Trophoblast cell (in vitro differentiated cells and primary cell): Measurements from ENCODE around the gene ASPRV1.

ENCODE experiments used
- DNase-seq, 2 donors: peaks; one replicate each; pipeline ENCODE4 v3.0.0-alpha.2; 2016
- H2AFZ ChIP-seq: 2 replicates; pipeline ENCODE4 v1.6.1; 2013; ENCODE audit warnings: low read length, moderate library complexity, mild to moderate bottlenecking; ENCODE audit not compliant: insufficient read depth, poor library complexity
- H2AK5ac ChIP-seq: 2 replicates; pipeline ENCODE4 v1.6.1; 2013; ENCODE audit warnings: mild to moderate bottlenecking, low read length
- H2BK120ac ChIP-seq: 2 replicates; pipeline ENCODE4 v1.6.1; 2013; ENCODE audit warnings: low read length, mild to moderate bottlenecking, moderate library complexity; ENCODE audit not compliant: insufficient read depth, poor library complexity
- H2BK12ac ChIP-seq: 2 replicates; pipeline ENCODE4 v1.6.1; 2013; ENCODE audit warnings: mild to moderate bottlenecking, low read length, moderate library complexity
- H2BK5ac ChIP-seq: 2 replicates; pipeline ENCODE4 v1.6.1; 2013; ENCODE audit warnings: low read length, low read depth, moderate library complexity, mild to moderate bottlenecking; ENCODE audit not compliant: poor library complexity
- H3K14ac ChIP-seq: 2 replicates; pipeline ENCODE4 v1.6.1; 2013; ENCODE audit warnings: mild to moderate bottlenecking, low read length
- H3K18ac ChIP-seq: 2 replicates; pipeline ENCODE4 v1.6.1; 2013; ENCODE audit warnings: mild to moderate bottlenecking, low read length
- H3K23ac ChIP-seq: 2 replicates; pipeline ENCODE4 v1.6.1; 2013; ENCODE audit warnings: low read length
- H3K27ac ChIP-seq: 2 replicates; pipeline ENCODE4 v1.5.1; 2013; ENCODE audit warnings: low read depth, mild to moderate bottlenecking, inconsistent platforms, low read length, moderate library complexity
- H3K27me3 ChIP-seq: 2 replicates; pipeline ENCODE4 v1.6.1; 2013; ENCODE audit warnings: inconsistent platforms, mild to moderate bottlenecking, low read length, moderate library complexity; ENCODE audit not compliant: insufficient read depth
- H3K36me3 ChIP-seq, 2 experiments: 1 replicate in 1 of 2; 2 replicates in 1 of 2; pipeline ENCODE4 v1.6.1; 2013; ENCODE audit warnings: low read length in 2 of 2, mild to moderate bottlenecking in 2 of 2, moderate library complexity in 1 of 2; ENCODE audit not compliant: insufficient read depth in 2 of 2, control insufficient read depth in 1 of 2
- H3K4ac ChIP-seq: 2 replicates; pipeline ENCODE4 v1.6.1; 2013; ENCODE audit warnings: low read depth, mild to moderate bottlenecking, low read length, moderate library complexity
- H3K4me1 ChIP-seq, 2 experiments: 1 replicate in 1 of 2; 2 replicates in 1 of 2; pipeline ENCODE4 v1.6.1; 2013; ENCODE audit warnings: low read length in 2 of 2, mild to moderate bottlenecking in 2 of 2, moderate library complexity in 1 of 2; ENCODE audit not compliant: insufficient read depth in 2 of 2, control insufficient read depth in 1 of 2
- H3K4me2 ChIP-seq: 2 replicates; pipeline ENCODE4 v1.6.1; 2013; ENCODE audit warnings: inconsistent platforms, mild to moderate bottlenecking, low read length, moderate library complexity
- H3K4me3 ChIP-seq: 2 replicates; pipeline ENCODE4 v1.5.1; 2013; ENCODE audit warnings: mild to moderate bottlenecking, low read depth, low read length, inconsistent platforms
- H3K79me1 ChIP-seq: one replicate; pipeline ENCODE4 v1.6.1; 2013; ENCODE audit warnings: low read length
- H3K79me2 ChIP-seq: 2 replicates; pipeline ENCODE4 v1.6.1; 2013; ENCODE audit warnings: low read length, mild to moderate bottlenecking; ENCODE audit not compliant: control insufficient read depth, insufficient read depth, poor library complexity
- H3K9ac ChIP-seq: 2 replicates; pipeline ENCODE4 v1.6.1; 2013; ENCODE audit warnings: mild to moderate bottlenecking, low read length
- H3K9me3 ChIP-seq: 2 replicates; pipeline ENCODE4 v1.6.1; 2013; ENCODE audit warnings: low read depth, mild to moderate bottlenecking, control low read depth, inconsistent platforms, low read length; ENCODE audit not compliant: insufficient read depth
- H4K12ac ChIP-seq: 2 replicates; pipeline ENCODE4 v1.6.1; 2013; ENCODE audit warnings: low read depth, mild to moderate bottlenecking, low read length, moderate library complexity
- H4K8ac ChIP-seq: 2 replicates; pipeline ENCODE4 v1.6.1; 2013; ENCODE audit warnings: low read depth, mild to moderate bottlenecking, low read length, moderate library complexity
- H4K91ac ChIP-seq: one replicate; pipeline ENCODE4 v1.6.1; 2013; ENCODE audit warnings: low read depth, mild to moderate bottlenecking, low read length, moderate library complexity
- WGBS: extraction: QIAGEN DNeasy Blood & Tissue Kit; methylation state at CpG from one replicate; pipeline ENCODE4 v1.1.7; 2013; ENCODE audit warnings: missing lambda C conversion rate; ENCODE audit not compliant: insufficient read length, insufficient coverage; ENCODE audit errors: extremely low coverage; 5-methylcytosine and 5-hydroxymethylcytosine counted together

The ASPRV1 gene

DNA sequence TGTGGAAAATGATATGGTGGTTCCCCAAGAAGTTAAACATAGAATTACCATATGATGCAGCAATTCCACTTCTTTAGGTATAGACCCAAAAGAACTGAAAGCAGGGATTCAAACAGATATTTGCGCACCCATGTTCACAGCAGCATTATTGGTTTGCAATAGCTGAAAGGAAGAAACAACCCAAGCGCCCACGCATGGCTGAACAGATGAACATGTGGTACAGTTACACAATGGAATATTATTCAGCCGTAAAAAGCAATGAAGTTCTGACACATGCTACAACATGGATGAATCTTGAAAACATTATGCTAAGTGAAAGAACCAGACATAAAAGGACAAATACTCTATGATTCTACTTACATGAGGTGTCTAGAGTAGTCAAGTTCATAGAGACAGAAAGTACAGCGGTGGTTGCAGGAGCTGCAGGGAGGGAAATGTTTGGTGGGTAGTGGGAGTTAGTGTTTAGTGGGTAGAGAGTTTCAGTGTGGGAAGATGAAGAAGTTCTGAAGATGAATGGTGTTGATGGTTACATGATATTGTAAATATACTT, 26.7 kb upstream of the ASPRV1 start:
- no peak overlapping the region for H3K14ac ChIP-seq
- H3K27me3 ChIP-seq: no peaks in the 10 kb centered on the region
- H3K23ac ChIP-seq: no peak overlapping the region
- no peak overlapping the region for H2BK5ac ChIP-seq
- no peak overlapping the region for H4K8ac ChIP-seq
- H2AFZ ChIP-seq: no peak overlapping the region
- H3K18ac ChIP-seq: no peak overlapping the region
- H2BK12ac ChIP-seq: no peak overlapping the region
- no CpG with 5 or more reads among the region's 5 CpGs for WGBS
- H3K9me3 ChIP-seq: peaks cover under 1% of the 10 kb centered on the region
- H3K27ac ChIP-seq: no peak overlapping the region
- H2BK120ac ChIP-seq: no peak overlapping the region
- no peaks in the 10 kb centered on the region for H3K79me1 ChIP-seq
- H4K91ac ChIP-seq: no peak overlapping the region
- H3K79me2 ChIP-seq: no peaks in the 10 kb centered on the region
- no peak overlapping the region for H4K12ac ChIP-seq
- no peak overlapping the region for H2AK5ac ChIP-seq
- H3K4me1 ChIP-seq: no peaks in the 10 kb centered on the region
- H3K9ac ChIP-seq: no peak overlapping the region
- no peak overlapping the region for H3K4ac ChIP-seq
- no peaks in the 10 kb centered on the region for H3K36me3 ChIP-seq
- H3K4me2 ChIP-seq: no peak overlapping the region
- H3K4me3 ChIP-seq: no peak overlapping the region
- no peak for DNase-seq

- H2AK5ac ChIP-seq: no peak overlapping the region
- H3K14ac ChIP-seq: no peak overlapping the region
- no peak overlapping the region for H3K9ac ChIP-seq
- H3K9me3 ChIP-seq: no peaks in the 10 kb centered on the region
- no peak for DNase-seq
- H3K18ac ChIP-seq: no peak overlapping the region
- no peak overlapping the region for H3K4me2 ChIP-seq
- H4K12ac ChIP-seq: no peak overlapping the region
- no peaks in the 10 kb centered on the region for H3K27me3 ChIP-seq
- H2AFZ ChIP-seq: no peak overlapping the region
- H2BK120ac ChIP-seq: no peak overlapping the region
- H4K8ac ChIP-seq: no peak overlapping the region
- H3K36me3 ChIP-seq: no peaks in the 10 kb centered on the region
- no peaks in the 10 kb centered on the region for H3K4me1 ChIP-seq
- no peak overlapping the region for H2BK12ac ChIP-seq
- no peak overlapping the region for H3K23ac ChIP-seq
- no peak overlapping the region for H2BK5ac ChIP-seq
- no peak overlapping the region for H3K4ac ChIP-seq
- no peak overlapping the region for H3K27ac ChIP-seq
- no peak overlapping the region for H4K91ac ChIP-seq
- no CpG with 5 or more reads among the region's 4 CpGs for WGBS
- H3K79me2 ChIP-seq: no peaks in the 10 kb centered on the region
- no peaks in the 10 kb centered on the region for H3K79me1 ChIP-seq
- no peak overlapping the region for H3K4me3 ChIP-seq
Measured at GRCh38 chr2:69986691-69987090, 25.3 kb upstream of the ASPRV1 start.

DNA sequence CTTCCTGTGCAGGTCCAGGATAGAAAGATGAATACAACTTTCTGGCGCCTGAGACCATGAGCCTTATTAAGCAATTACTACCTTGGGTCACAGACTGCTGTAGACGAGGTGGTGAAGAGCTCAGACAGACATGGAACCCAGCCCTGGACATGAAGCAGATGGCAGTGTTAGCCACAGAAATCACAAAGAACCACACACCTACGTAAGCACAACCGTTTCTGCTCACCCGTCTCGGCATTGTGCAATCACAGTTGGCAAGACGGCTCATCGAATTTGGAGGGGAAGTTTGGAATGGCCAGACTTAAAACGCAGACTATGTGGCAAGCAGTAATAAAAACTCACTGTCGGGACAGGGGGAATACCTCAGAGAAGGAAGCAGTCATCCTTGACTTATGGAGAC, 24.3 kb upstream of the ASPRV1 start:
- no peak overlapping the region for H3K27ac ChIP-seq
- H3K9me3 ChIP-seq: no peaks in the 10 kb centered on the region
- H3K14ac ChIP-seq: no peak overlapping the region
- no peaks in the 10 kb centered on the region for H3K79me2 ChIP-seq
- H2AFZ ChIP-seq: no peak overlapping the region
- no peak overlapping the region for H2BK120ac ChIP-seq
- DNase-seq: peak in 1 of 2 donors; percentile 49
- H4K91ac ChIP-seq: no peak overlapping the region
- H3K4me3 ChIP-seq: no peak overlapping the region
- H3K9ac ChIP-seq: no peak overlapping the region
- no CpG with 5 or more reads among the region's 10 CpGs for WGBS
- H3K4ac ChIP-seq: no peak overlapping the region
- no peaks in the 10 kb centered on the region for H3K27me3 ChIP-seq
- H3K4me1 ChIP-seq: no peaks in the 10 kb centered on the region
- no peaks in the 10 kb centered on the region for H3K36me3 ChIP-seq
- H3K18ac ChIP-seq: no peak overlapping the region
- no peak overlapping the region for H4K12ac ChIP-seq
- H3K79me1 ChIP-seq: no peaks in the 10 kb centered on the region
- no peak overlapping the region for H2BK12ac ChIP-seq
- H3K4me2 ChIP-seq: no peak overlapping the region
- no peak overlapping the region for H2BK5ac ChIP-seq
- no peak overlapping the region for H3K23ac ChIP-seq
- no peak overlapping the region for H4K8ac ChIP-seq
- H2AK5ac ChIP-seq: no peak overlapping the region

GRCh38 chr2:69985216-69985615, 23.8 kb upstream of the ASPRV1 start:
- Histone ChIP-seq H2AFZ (no peak overlapping the region), H3K18ac (no peak overlapping the region), H3K4ac (no peak overlapping the region), H3K14ac (no peak overlapping the region), H3K9me3 (no peaks in the 10 kb centered on the region), H3K9ac (no peak overlapping the region), H3K79me2 (no peaks in the 10 kb centered on the region), H3K4me1 (no peaks in the 10 kb centered on the region), H3K23ac (no peak overlapping the region), H2AK5ac (no peak overlapping the region), H4K8ac (no peak overlapping the region), H2BK120ac (no peak overlapping the region), H3K36me3 (no peaks in the 10 kb centered on the region), H3K27ac (no peak overlapping the region), H3K79me1 (no peaks in the 10 kb centered on the region), H4K12ac (no peak overlapping the region), H2BK5ac (no peak overlapping the region), H3K27me3 (no peaks in the 10 kb centered on the region), H3K4me2 (no peak overlapping the region), H3K4me3 (no peak overlapping the region), H4K91ac (no peak overlapping the region), H2BK12ac (no peak overlapping the region)
- DNase-seq: no peak
- WGBS: no CpG with 5 or more reads among the region's 3 CpGs
